GM12878 (cell line): Measurements from ENCODE around the gene AGAP3. TPM values are rescaled to one million over a fixed set of nuclear protein-coding genes. Genes with fewer than 3 reads are reported as not detected.

ENCODE experiments used
- ATAC-seq: fragments of 200-7000 bp; cut with Tn5 transposase; 3 replicates; pipeline ENCODE4 v1.9.1; 2020; ENCODE audit warnings: mild to moderate bottlenecking, moderate library complexity
- BruUV-seq: library from RNA; stranded (reverse); fragments of 400-500 nt; replicated peaks from 2 replicates; lab custom pipeline; 2021; lab: Mats Ljungman, UMichigan
- CTCF ChIA-PET: fragments of 300-600 bp; sonication (Branson Sonifier 250); formaldehyde crosslinking; extraction: SDS; loops from one replicate; lab custom pipeline; 2021; ENCODE audit warnings: inconsistent platforms; lab: Yijun Ruan, JAX
- POLR2A ChIA-PET: fragments of 350-600 bp; formaldehyde crosslinking; extraction: SDS; loops from one replicate; lab custom pipeline; 2021; ENCODE audit warnings: inconsistent platforms; lab: Charles Lee
- RAD21 ChIA-PET: fragments of 300-600 bp; sonication (Branson Sonifier 250); formaldehyde crosslinking; loops from one replicate; lab custom pipeline; 2023; ENCODE audit warnings: antibody characterized with exemption; ENCODE audit not compliant: unreplicated experiment; lab: Charles Lee
- SMC1A ChIA-PET: fragments of 300-600 bp; sonication (Branson Sonifier 250); formaldehyde crosslinking; loops from one replicate; lab custom pipeline; 2023; ENCODE audit not compliant: unreplicated experiment, uncharacterized antibody; lab: Charles Lee
- DNase-seq: peaks from one replicate; pipeline ENCODE4 v3.0.0-alpha.2; 2011; ENCODE audit warnings: low read depth, low spot score
- FAIRE-seq: peaks from 3 replicates; lab custom pipeline; 2011; peaks lifted over from hg19 to GRCh38; lab: Jason Lieb, UNC
- H2AFZ ChIP-seq: 2 replicates; pipeline ENCODE4 v1.6.0; 2011; ENCODE audit warnings: low read depth, low read length, control low read depth; ENCODE audit not compliant: control insufficient read depth
- H3K27ac ChIP-seq: 2 replicates; pipeline ENCODE4 v1.5.1; 2011; ENCODE audit warnings: control low read depth; ENCODE audit not compliant: control insufficient read depth, insufficient read depth
- H3K27me3 ChIP-seq, 2 experiments: replicated peaks in 1 of 2; 2 replicates each; pipeline versions ENCODE4 v1.6.0 to v1.6.1; 2011; ENCODE audit warnings: low read length in 1 of 2; ENCODE audit not compliant: control insufficient read depth in 2 of 2, insufficient read depth in 2 of 2
- H3K36me3 ChIP-seq, 2 experiments: 2 replicates each; pipeline ENCODE4 v1.5.1; 2011; ENCODE audit warnings: low read length in 1 of 2; ENCODE audit not compliant: control insufficient read depth in 2 of 2, insufficient read depth in 2 of 2
- H3K4me1 ChIP-seq: 2 replicates; pipeline ENCODE4 v1.6.1; 2011; ENCODE audit warnings: mild to moderate bottlenecking, low read length, moderate library complexity, mixed read lengths; ENCODE audit not compliant: control insufficient read depth, insufficient read depth
- H3K4me2 ChIP-seq: 2 replicates; pipeline ENCODE4 v1.6.0; 2011; ENCODE audit warnings: control low read depth; ENCODE audit not compliant: control insufficient read depth, insufficient read depth
- H3K4me3 ChIP-seq: fragments of 200-600 bp; sonication (generic); 2 replicates; pipeline ENCODE4 v1.5.1; 2016
- H3K79me2 ChIP-seq: 2 replicates; pipeline ENCODE4 v1.6.0; 2011; ENCODE audit warnings: low read length; ENCODE audit not compliant: control insufficient read depth, insufficient read depth
- H3K9ac ChIP-seq: 2 replicates; pipeline ENCODE4 v1.8.0; 2011; ENCODE audit warnings: low read length, control low read depth, mixed read lengths; ENCODE audit not compliant: control insufficient read depth, insufficient read depth
- H3K9me3 ChIP-seq: replicated peaks from 3 replicates; pipeline ENCODE4 v1.5.1; 2011; ENCODE audit warnings: mild to moderate bottlenecking, low read length; ENCODE audit not compliant: control insufficient read depth, insufficient read depth
- H4K20me1 ChIP-seq: 2 replicates; pipeline ENCODE4 v1.6.0; 2011; ENCODE audit not compliant: control insufficient read depth, insufficient read depth
- CREB1 ChIP-seq: IDR thresholded peaks from 2 replicates; pipeline ENCODE4 v1.6.1; 2012; ENCODE audit warnings: low read depth, mild to moderate bottlenecking, inconsistent platforms
- CTCF ChIP-seq, 3 experiments: IDR thresholded peaks in 2 of 3; conservative IDR thresholded peaks in 1 of 3; 2 replicates each; pipeline ENCODE4 v1.5.1; 2011; ENCODE audit warnings: low read depth in 3 of 3, low read length in 3 of 3, mild to moderate bottlenecking in 3 of 3, control low read depth in 2 of 3, moderate library complexity in 2 of 3, inconsistent platforms in 1 of 3, mixed read lengths in 1 of 3; ENCODE audit not compliant: control insufficient read depth in 2 of 3, insufficient read depth in 1 of 3; ENCODE audit errors: extremely low read depth in 1 of 3
- EED ChIP-seq: sonication (generic); IDR thresholded peaks from 2 replicates; pipeline ENCODE4 v1.6.1; 2016; ENCODE audit warnings: antibody characterized with exemption, low read depth
- EZH2 ChIP-seq: IDR thresholded peaks from 2 replicates; pipeline ENCODE4 v1.6.1; 2012; ENCODE audit warnings: low read depth, mild to moderate bottlenecking, control low read depth, inconsistent platforms, low read length, borderline replicate concordance; ENCODE audit not compliant: control insufficient read depth
- HDGF ChIP-seq: fragments of 450-650 bp; IDR thresholded peaks from 2 replicates; pipeline ENCODE4 v1.6.1; 2016; ENCODE audit warnings: antibody characterized with exemption
- HSF1 ChIP-seq: fragments of 150-350 bp; IDR thresholded peaks from 2 replicates; pipeline ENCODE4 v1.6.1; 2014; ENCODE audit warnings: mild to moderate bottlenecking, low read depth, low read length
- IRF3 ChIP-seq: fragments of 450-650 bp; IDR thresholded peaks from 2 replicates; pipeline ENCODE4 v1.6.1; 2014; ENCODE audit warnings: mild to moderate bottlenecking
- NKRF ChIP-seq: fragments of 450-650 bp; conservative IDR thresholded peaks from 2 replicates; pipeline ENCODE4 v1.6.1; 2017; ENCODE audit warnings: mild to moderate bottlenecking, moderate library complexity
- PML ChIP-seq: IDR thresholded peaks from 2 replicates; pipeline ENCODE4 v1.6.1; 2012; ENCODE audit warnings: low read length, inconsistent platforms
- POLR2AphosphoS5 ChIP-seq: IDR thresholded peaks from 2 replicates; pipeline ENCODE4 v1.6.1; 2011; ENCODE audit warnings: mild to moderate bottlenecking, low read length, inconsistent platforms
- RFX5 ChIP-seq: IDR thresholded peaks from 2 replicates; pipeline ENCODE4 v1.6.1; 2011; ENCODE audit warnings: low read depth, low read length, improper control_type of control experiment
- WGBS: methylation state at CpG from one replicate; pipeline ENCODE4 v1.1.6; 2016; ENCODE audit warnings: low lambda C conversion rate; ENCODE audit not compliant: insufficient replicate concordance, insufficient coverage; ENCODE audit errors: missing lambda C conversion rate; 5-methylcytosine and 5-hydroxymethylcytosine counted together
- in situ Hi-C: fragments of 300-500 bp; cut with MboI; formaldehyde crosslinking; loops from 9 replicates; pipeline ENCODE4 v1.14.3; 2018; ENCODE audit warnings: mixed read lengths
- intact Hi-C: fragments of 100-400 bp; cut with micrococcal nuclease; formaldehyde crosslinking; loops from one replicate; pipeline ENCODE4 v1.14.2; 2022; ENCODE audit not compliant: unreplicated experiment
- polyA plus RNA-seq, 11 experiments: library from polyadenylated mRNA; depleted of rRNA in 4 of 11; unstranded in 6 of 11; stranded (reverse) in 5 of 11; fragments of >200 nt; fragmentation: Nextera tagmentation in 4 of 11; fragmentation: Illumina TruSeq in 1 of 11; extraction: Ambion mirVana in 4 of 11; extraction: Trizol in 1 of 11; gene quantifications; 1 replicate in 1 of 11; 2 replicates in 10 of 11; pipeline versions ENCODE4 v1.2.1 to v1.2.3, GENCODE V29; 2011 to 2016; ENCODE audit warnings: inconsistent platforms in 2 of 11, missing spikeins in 2 of 11, low read depth in 1 of 11
- total RNA-seq, 4 experiments: library from RNA; depleted of rRNA in 3 of 4; stranded (reverse); fragments of >200 nt in 3 of 4; fragmentation: Illumina TruSeq in 1 of 4; extraction: Trizol in 1 of 4; gene quantifications; 2 replicates each; pipeline versions ENCODE4 v1.2.1 to v1.2.3, GENCODE V29; 2013 to 2021

Gene AGAP3
- total and polyA plus RNA-seq, 10 of the 15 experiments (the other 5 are each of a cell fraction or from before 2014, with no cell fraction given), result 1.8 to 68.1 (median 15.7) TPM

GRCh38 chr7:151070574-151070960, 15.7 kb upstream of the AGAP3 start:
- POLR2A ChIA-PET, result no interaction called here
- H3K9me3 ChIP-seq, result no peaks in the 10 kb centered on the region
- H3K9ac ChIP-seq, result no peak overlapping the region
- BruUV-seq, result no TSS peak
- H3K79me2 ChIP-seq, result no peaks in the 10 kb centered on the region
- no peaks in the 10 kb centered on the region for H3K4me1 ChIP-seq
- H2AFZ ChIP-seq, result no peak overlapping the region
- no peak overlapping the region for H3K4me3 ChIP-seq
- TF ChIP-seq HSF1 (no peak), CREB1 (no peak), POLR2AphosphoS5 (no peak), EED (no peak), PML (no peak), CTCF (IDR thresholded peaks at IDR 0.05 in 2 of 3, conservative IDR thresholded peaks at IDR 0.05 in 1 of 3; ENCODE audit: control insufficient read depth in 2 of 3, extremely low read depth in 1 of 3, insufficient read depth in 1 of 3, low read depth in 3 of 3, low read length in 3 of 3) (no peak), RFX5 (no peak), NKRF (no peak), IRF3 (no peak), EZH2 (no peak), HDGF (no peak)
- TF ChIP-seq, all 136 proteins: peak for 0
- Histone ChIP-seq H3K27me3 (no peaks in the 10 kb centered on the region), H3K27ac (no peak overlapping the region), H4K20me1 (no peaks in the 10 kb centered on the region), H3K4me2 (no peak overlapping the region), H3K36me3 (peaks cover 11 to 30% of the 10 kb centered on the region in 2 experiments; a peak in 3 of 4 replicates)
- RAD21 ChIA-PET, result no interaction called here
- FAIRE-seq, result no peak
- in situ Hi-C loops, result no loop called here
- no peak for ATAC-seq
- no peak for DNase-seq
- SMC1A ChIA-PET, result no interaction called here
- 95% methylated on average over 15 of the region's 15 CpGs for WGBS
- CTCF ChIA-PET, result no interaction called here
- intact Hi-C loops, result no loop called here
